Left cardiac atrium (tissue), 4 donors: ENCODE measurements around the gene TANC1. TPM values are rescaled to one million over a fixed set of nuclear protein-coding genes. Genes with fewer than 3 reads are reported as not detected.

Source experiments
- ATAC-seq, 2 donors: fragments of 200-7000 bp; cut with Tn5 transposase; one replicate each; pipeline ENCODE4 v1.9.1; 2020; ENCODE audit warnings: mild to moderate bottlenecking in 2 of 2, moderate library complexity in 2 of 2
- DNase-seq: peaks from one replicate; pipeline ENCODE4 v3.0.0-alpha.2; 2020
- intact Hi-C, 2 donors: fragments of 100-400 bp; cut with DNase I; formaldehyde crosslinking; loops; one replicate each; pipeline versions ENCODE4 v1.14.1 to v1.15.1; 2022 to 2023
- total RNA-seq, 2 donors: library from RNA; stranded (reverse); fragmentation: NEBNext Ultra II Directional; extraction: Animal tissue kit (Norgen Biotek cat#: 25700); gene quantifications; one replicate each; pipeline ENCODE4 v1.2.1, GENCODE V29; 2021
- donor health status: DM: no; HTN: yes; CAD: no.
- donor health status: DM: no; HTN: yes; CAD: no; lungs with severe emphysema.
- donor health status: DM: yes; HTN: yes; CAD: no.
- donor health status: Dilated cardiomyopathy.

Gene TANC1
- total RNA-seq, 2 donors from 2014 or later = 38.6 to 80.7 TPM

GRCh38 chr2:159187106-159187505 lies 218.7 kb downstream of the TANC1 start:
- ATAC-seq (no peak), DNase-seq (no peak)
- intact Hi-C loops = no loop called here

- intact Hi-C loops = no loop called here
- ATAC-seq (peak; percentile 14 to 22), DNase-seq (no peak)
Measured at GRCh38 chr2:159188449-159188848, 220.0 kb downstream of the TANC1 start.

GRCh38 chr2:159192371-159192918 lies 224.0 kb downstream of the TANC1 start:
- DNase-seq (no peak), ATAC-seq (no peak)
- intact Hi-C loops = no loop called here

- intact Hi-C loops = no loop called here
- ATAC-seq = no peak
- DNase-seq = no peak
Measured at GRCh38 chr2:159193791-159194190, 225.4 kb downstream of the TANC1 start.

- ATAC-seq = peak in 1 of 2 donors; percentile 16
- intact Hi-C loops = no loop called here
Measured at GRCh38 chr2:159194241-159194640, 225.8 kb downstream of the TANC1 start.

GRCh38 chr2:159195697-159196096 lies 227.3 kb downstream of the TANC1 start:
- ATAC-seq = peak; percentile 77 to 80
- DNase-seq = peak; percentile 42
- intact Hi-C loops = no loop called here

More at GRCh38 chr2:159194241-159194640, 225.8 kb downstream of the TANC1 start:
- DNase-seq = no peak

- DNase-seq = no peak
- no peak for ATAC-seq
- intact Hi-C loops = no loop called here
Measured at GRCh38 chr2:159196393-159196925, 228.0 kb downstream of the TANC1 start.

GRCh38 chr2:159199236-159199635 lies 230.8 kb downstream of the TANC1 start:
- no peak for DNase-seq
- intact Hi-C loops = no loop called here
- no peak for ATAC-seq

GRCh38 chr2:159199761-159200465 lies 231.5 kb downstream of the TANC1 start:
- intact Hi-C loops = no loop called here
- DNase-seq (no peak), ATAC-seq (no peak)

GRCh38 chr2:159200498-159200897 lies 232.1 kb downstream of the TANC1 start:
- intact Hi-C loops = no loop called here
- DNase-seq (no peak), ATAC-seq (no peak)

- ATAC-seq (peak in 1 of 2 donors; percentile 5), DNase-seq (no peak)
- intact Hi-C loops = no loop called here
Measured at GRCh38 chr2:159201360-159202063, 233.1 kb downstream of the TANC1 start.

GRCh38 chr2:159202568-159203071 lies 234.2 kb downstream of the TANC1 start:
- DNase-seq (peak; percentile 59), ATAC-seq (peak; percentile 62 to 92)
- intact Hi-C loops = no loop called here

GRCh38 chr2:159204381-159205144 lies 236.1 kb downstream of the TANC1 start:
- intact Hi-C loops = no loop called here
- ATAC-seq (no peak), DNase-seq (no peak)

- peak in 1 of 2 donors; percentile 11 for ATAC-seq
- intact Hi-C loops = no loop called here
Measured at GRCh38 chr2:159206736-159207380, 238.4 kb downstream of the TANC1 start.

GRCh38 chr2:159208438-159208837 lies 240.0 kb downstream of the TANC1 start:
- ATAC-seq (no peak), DNase-seq (no peak)
- intact Hi-C loops = no loop called here

More at GRCh38 chr2:159206736-159207380, 238.4 kb downstream of the TANC1 start:
- no peak for DNase-seq

- DNase-seq (no peak), ATAC-seq (peak in 1 of 2 donors; percentile 51)
- intact Hi-C loops = no loop called here
Measured at GRCh38 chr2:159209341-159210306, 241.2 kb downstream of the TANC1 start.
